Measurements from ENCODE around the gene ENAH.

Gene ENAH

DNA sequence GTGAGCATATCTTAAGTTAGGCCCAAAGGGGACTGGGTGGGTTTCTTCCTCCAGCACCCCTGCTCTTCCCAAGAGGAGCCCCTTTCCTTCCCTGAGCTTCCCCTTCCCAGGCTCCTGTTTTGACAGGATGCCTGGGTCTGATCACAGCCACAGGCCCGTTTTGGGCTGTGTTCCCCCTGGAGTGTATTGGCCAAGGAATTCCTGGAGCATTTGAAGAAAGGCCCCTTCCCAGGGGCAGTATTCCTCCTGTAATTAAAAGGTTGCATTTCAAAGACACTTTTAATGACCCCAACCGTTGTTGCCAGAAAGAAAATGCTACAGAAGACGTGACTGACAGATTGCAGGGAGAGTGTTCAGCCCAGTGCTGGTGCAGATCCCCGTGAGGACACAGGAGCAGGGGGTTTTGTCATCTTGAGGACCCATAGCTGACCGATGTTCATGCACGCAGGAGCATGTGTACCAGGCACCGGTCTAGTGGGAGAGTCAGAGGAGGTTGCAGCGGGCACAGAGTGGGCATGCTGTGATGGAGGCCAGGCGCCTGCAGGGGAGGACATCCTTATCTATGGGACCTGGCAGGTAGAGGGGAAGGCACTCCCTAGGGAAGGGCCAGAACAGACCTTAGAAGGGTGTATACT lies 205.8 kb downstream of the ENAH start:
- Histone ChIP-seq H3K9me3 (ENCODE audit: control insufficient read depth in 1 of 2, low read length in 2 of 2) (no peaks in the 10 kb centered on the region), H3K36me3 (ENCODE audit: control insufficient read depth in 1 of 2, insufficient read depth in 2 of 2, low read length in 2 of 2) (no peaks in the 10 kb centered on the region), H3K27ac (ENCODE audit: low read length) (peak overlapping the region; percentile 88), H3K27me3 (ENCODE audit: low read depth, low read length) (no peaks in the 10 kb centered on the region), H3K4me3 (ENCODE audit: low read depth in 1 of 2, low read length in 2 of 2) (peak overlapping the region in 1 of 2 donors; percentile 45), H3K4me1 (ENCODE audit: control insufficient read depth in 1 of 2, insufficient read depth in 2 of 2, low read length in 2 of 2) (peaks cover 19 to 58% of the 10 kb centered on the region in 2 donors)

- Histone ChIP-seq H3K4me3 (ENCODE audit: low read depth in 1 of 2, low read length in 2 of 2) (peak overlapping the region in 1 of 2 donors; percentile 45), H3K4me1 (ENCODE audit: control insufficient read depth in 1 of 2, insufficient read depth in 2 of 2, low read length in 2 of 2) (peaks cover 19 to 56% of the 10 kb centered on the region in 2 donors), H3K9me3 (ENCODE audit: control insufficient read depth in 1 of 2, low read length in 2 of 2) (no peaks in the 10 kb centered on the region), H3K27ac (ENCODE audit: low read length) (peak overlapping the region; percentile 88), H3K36me3 (ENCODE audit: control insufficient read depth in 1 of 2, insufficient read depth in 2 of 2, low read length in 2 of 2) (no peaks in the 10 kb centered on the region), H3K27me3 (ENCODE audit: low read depth, low read length) (no peaks in the 10 kb centered on the region)
These were observed 206.3 kb downstream of the ENAH start for GRCh38 chr1:225446595-225446960.

DNA sequence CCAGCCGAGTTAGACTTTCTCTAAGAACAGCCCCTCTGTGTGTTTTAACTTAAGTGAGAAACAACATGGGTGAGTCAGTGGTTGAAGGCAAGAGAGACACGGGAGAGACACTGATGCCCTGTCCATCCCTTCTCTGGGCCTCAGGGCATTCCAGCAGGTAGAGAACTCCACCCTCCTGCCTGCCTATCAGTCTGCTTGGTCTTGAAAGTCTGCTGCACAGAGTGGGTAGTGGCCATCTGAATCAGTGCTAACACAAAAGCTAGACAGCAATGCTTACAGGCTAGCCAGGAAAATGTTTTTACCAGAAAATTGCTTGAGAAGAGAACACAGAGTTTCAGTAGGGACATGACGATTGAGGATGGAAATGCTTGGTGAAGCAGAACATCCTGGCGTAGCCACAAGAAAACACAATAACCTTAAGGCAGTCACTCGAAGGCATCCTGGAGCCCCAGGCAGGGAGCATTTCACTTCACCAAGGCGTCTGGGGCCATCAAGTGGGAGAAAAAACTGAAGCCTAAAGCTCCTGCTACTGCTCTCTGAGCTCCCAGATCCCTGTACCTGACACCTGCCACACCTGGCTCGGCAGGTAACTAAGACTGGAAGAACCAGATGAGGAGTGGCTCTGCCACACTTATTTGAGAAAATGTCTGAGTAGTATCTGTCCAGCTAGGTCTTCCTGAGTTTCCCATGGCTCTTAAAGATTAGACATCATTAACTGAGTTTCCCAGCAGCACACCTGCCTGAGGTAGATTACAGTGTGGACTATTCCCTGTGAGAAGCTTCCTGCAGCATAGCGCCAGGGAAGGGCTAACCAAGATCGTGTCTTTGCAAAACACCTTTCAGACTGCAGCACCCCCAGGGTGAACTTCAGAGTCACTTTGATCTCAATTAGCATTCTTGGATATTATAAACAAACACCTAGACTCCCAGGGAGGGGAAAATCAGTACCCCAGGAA lies 207.0 kb downstream of the ENAH start:
- Histone ChIP-seq H3K4me3 (ENCODE audit: low read depth in 1 of 2, low read length in 2 of 2) (peak overlapping the region in 1 of 2 donors; percentile 45), H3K36me3 (ENCODE audit: control insufficient read depth in 1 of 2, insufficient read depth in 2 of 2, low read length in 2 of 2) (no peaks in the 10 kb centered on the region), H3K27me3 (ENCODE audit: low read depth, low read length) (no peaks in the 10 kb centered on the region), H3K9me3 (ENCODE audit: control insufficient read depth in 1 of 2, low read length in 2 of 2) (no peaks in the 10 kb centered on the region), H3K27ac (ENCODE audit: low read length) (peak overlapping the region; percentile 88), H3K4me1 (ENCODE audit: control insufficient read depth in 1 of 2, insufficient read depth in 2 of 2, low read length in 2 of 2) (peaks cover 19 to 56% of the 10 kb centered on the region in 2 donors)

DNA sequence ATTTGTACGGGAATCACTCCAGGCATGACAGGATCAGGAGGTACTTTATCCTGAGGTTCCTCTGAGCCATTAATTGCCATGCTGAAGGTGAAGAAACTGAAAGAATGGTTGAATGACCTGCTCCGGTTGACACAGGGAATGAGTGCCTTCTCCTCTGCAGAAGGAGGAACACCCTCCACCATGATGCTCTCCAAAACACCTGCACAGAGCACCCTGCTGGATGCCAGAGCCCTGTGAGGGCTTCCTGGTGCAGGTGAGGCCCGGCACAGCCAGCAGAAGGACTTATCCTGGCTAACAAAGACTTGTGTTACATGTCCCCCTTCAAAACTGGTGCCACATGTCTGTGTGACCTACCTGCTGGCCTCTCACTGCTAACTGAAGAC lies 210.8 kb downstream of the ENAH start:
- H3K36me3 ChIP-seq (ENCODE audit: control insufficient read depth in 1 of 2, insufficient read depth in 2 of 2, low read length in 2 of 2), result no peaks in the 10 kb centered on the region
- no peaks in the 10 kb centered on the region for H3K27me3 ChIP-seq (ENCODE audit: low read depth, low read length)
- H3K4me1 ChIP-seq (ENCODE audit: control insufficient read depth in 1 of 2, insufficient read depth in 2 of 2, low read length in 2 of 2), result peaks cover 14 to 50% of the 10 kb centered on the region in 2 donors
- H3K27ac ChIP-seq (ENCODE audit: low read length), result peak overlapping the region; percentile 47
- no peaks in the 10 kb centered on the region for H3K9me3 ChIP-seq (ENCODE audit: control insufficient read depth in 1 of 2, low read length in 2 of 2)
- no peak overlapping the region for H3K4me3 ChIP-seq (ENCODE audit: low read depth in 1 of 2, low read length in 2 of 2)

DNA sequence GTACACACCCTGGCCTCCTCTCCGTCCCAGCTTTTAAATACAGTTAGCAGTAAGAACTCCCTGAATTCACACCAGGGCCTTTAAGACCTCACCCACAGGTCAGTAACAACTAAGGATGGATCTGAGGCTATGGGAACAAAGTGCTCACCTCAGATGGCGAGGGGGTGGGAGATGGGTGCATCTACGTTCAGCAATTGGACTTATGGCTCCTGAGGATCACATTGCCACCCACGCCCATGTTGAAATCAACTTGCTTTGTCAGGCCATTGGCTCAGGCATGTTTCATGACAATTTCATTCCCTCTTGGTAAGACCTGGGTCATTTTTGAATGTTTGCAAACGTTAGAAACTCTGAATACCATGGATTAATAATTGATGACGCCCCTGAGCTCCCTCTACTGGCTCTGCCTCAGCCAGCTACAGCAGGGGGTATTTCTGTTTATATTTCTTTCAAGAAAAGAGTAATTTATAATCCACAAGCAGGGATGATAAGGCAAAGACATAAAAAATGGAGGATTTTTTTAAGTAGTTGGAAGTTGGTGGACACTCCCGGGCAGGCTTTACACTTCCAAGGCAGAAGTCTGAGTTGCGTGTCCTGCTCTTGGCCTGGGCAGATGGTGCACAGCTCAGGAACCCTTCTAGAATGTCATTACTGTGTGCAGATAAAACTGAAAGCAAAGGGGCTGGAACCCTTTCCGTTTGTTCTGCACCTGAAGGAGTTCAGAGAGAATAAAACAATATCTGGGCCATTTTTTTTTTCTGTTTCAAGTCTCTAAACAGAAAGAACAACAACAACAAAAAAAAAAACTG lies 211.4 kb downstream of the ENAH start:
- H3K36me3 ChIP-seq (ENCODE audit: control insufficient read depth in 1 of 2, insufficient read depth in 2 of 2, low read length in 2 of 2), result no peaks in the 10 kb centered on the region
- H3K4me3 ChIP-seq (ENCODE audit: low read depth in 1 of 2, low read length in 2 of 2), result no peak overlapping the region
- H3K27me3 ChIP-seq (ENCODE audit: low read depth, low read length), result no peaks in the 10 kb centered on the region
- peak overlapping the region; percentile 62 for H3K27ac ChIP-seq (ENCODE audit: low read length)
- no peaks in the 10 kb centered on the region for H3K9me3 ChIP-seq (ENCODE audit: control insufficient read depth in 1 of 2, low read length in 2 of 2)
- H3K4me1 ChIP-seq (ENCODE audit: control insufficient read depth in 1 of 2, insufficient read depth in 2 of 2, low read length in 2 of 2), result peaks cover 8 to 44% of the 10 kb centered on the region in 2 donors

DNA sequence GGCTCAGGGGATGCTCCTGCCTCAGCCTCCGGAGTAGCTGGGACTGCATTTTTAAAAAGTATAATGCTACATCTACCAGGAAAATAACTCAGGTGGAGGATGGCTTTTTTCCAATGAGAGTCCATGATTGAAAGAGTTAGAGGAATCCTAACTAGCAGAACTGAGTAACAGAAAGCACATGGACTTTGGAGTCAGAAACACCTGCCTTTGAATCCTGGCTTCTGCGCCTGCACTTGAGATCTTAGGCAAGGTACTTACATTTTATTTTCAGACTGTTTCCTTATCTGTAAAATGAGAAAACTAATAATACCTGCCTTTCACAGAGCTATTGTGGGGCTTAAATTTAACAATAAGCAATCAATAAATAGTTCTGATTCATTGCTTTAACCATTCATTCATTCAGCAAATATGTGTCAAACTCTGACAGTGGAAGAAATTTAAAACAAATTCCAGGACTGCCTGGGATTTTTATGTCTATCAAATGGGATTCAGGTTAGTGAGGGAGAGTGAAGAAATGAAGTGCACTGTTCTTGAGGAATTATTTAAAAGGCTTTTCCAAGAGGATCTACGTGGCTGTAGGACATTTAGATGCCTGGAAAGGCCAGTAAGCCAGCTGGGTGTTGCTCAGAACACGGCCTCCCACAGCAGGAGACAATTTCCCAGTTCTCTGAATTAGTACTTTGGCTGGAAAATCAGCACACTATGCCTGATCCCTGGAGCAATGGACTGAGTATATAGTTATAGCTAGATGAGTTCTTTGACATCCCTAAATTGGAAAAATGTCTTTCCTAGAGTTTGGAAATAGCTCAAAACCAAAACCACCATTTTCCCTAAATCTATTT lies 212.3 kb downstream of the ENAH start:
- H3K4me1 ChIP-seq (ENCODE audit: control insufficient read depth in 1 of 2, insufficient read depth in 2 of 2, low read length in 2 of 2), result peaks cover 4 to 35% of the 10 kb centered on the region in 2 donors
- H3K4me3 ChIP-seq (ENCODE audit: low read depth in 1 of 2, low read length in 2 of 2), result no peak overlapping the region
- no peaks in the 10 kb centered on the region for H3K27me3 ChIP-seq (ENCODE audit: low read depth, low read length)
- no peaks in the 10 kb centered on the region for H3K36me3 ChIP-seq (ENCODE audit: control insufficient read depth in 1 of 2, insufficient read depth in 2 of 2, low read length in 2 of 2)
- H3K27ac ChIP-seq (ENCODE audit: low read length), result peak overlapping the region; percentile 62
- H3K9me3 ChIP-seq (ENCODE audit: control insufficient read depth in 1 of 2, low read length in 2 of 2), result no peaks in the 10 kb centered on the region

- H3K4me3 ChIP-seq (ENCODE audit: low read depth in 1 of 2, low read length in 2 of 2), result no peak overlapping the region
- no peak overlapping the region for H3K27ac ChIP-seq (ENCODE audit: low read length)
- H3K36me3 ChIP-seq (ENCODE audit: control insufficient read depth in 1 of 2, insufficient read depth in 2 of 2, low read length in 2 of 2), result no peaks in the 10 kb centered on the region
- no peaks in the 10 kb centered on the region for H3K9me3 ChIP-seq (ENCODE audit: control insufficient read depth in 1 of 2, low read length in 2 of 2)
- no peaks in the 10 kb centered on the region for H3K27me3 ChIP-seq (ENCODE audit: low read depth, low read length)
- peaks cover 0 to 18% of the 10 kb centered on the region in 2 donors for H3K4me1 ChIP-seq (ENCODE audit: control insufficient read depth in 1 of 2, insufficient read depth in 2 of 2, low read length in 2 of 2)
These were observed 215.0 kb downstream of the ENAH start for GRCh38 chr1:225437710-225438437.
